ENCODE measurements around the gene EP400.

DNA sequence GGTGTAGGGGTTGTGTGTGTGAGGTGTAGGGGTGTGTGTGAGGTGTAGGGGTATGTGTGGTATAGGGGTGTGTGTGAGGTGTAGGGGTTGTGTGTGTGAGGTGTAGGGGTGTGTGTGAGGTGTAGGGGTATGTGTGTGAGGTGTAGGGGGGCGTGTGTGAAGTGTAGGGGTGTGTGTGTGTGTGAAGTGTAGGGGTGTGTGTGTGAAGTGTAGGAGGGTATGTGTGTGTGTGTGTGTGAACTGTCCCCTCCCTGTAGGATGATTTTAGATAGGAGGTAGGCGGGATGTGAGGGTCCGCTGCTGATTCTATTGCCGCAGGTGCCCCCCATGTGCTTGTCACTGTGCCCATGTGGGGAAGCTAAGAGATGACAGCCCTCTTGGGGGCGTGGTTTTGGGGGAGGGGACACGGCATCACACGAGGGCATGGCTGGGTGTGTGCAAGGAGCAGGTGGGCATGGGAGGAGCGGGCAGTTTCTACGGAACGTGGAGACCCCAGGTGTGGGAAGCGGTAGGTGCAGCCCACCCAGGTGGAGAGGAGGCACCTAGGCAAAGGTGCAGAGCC, 105.9 kb downstream of the EP400 start:
- TF ChIP-seq, protein P1, sequence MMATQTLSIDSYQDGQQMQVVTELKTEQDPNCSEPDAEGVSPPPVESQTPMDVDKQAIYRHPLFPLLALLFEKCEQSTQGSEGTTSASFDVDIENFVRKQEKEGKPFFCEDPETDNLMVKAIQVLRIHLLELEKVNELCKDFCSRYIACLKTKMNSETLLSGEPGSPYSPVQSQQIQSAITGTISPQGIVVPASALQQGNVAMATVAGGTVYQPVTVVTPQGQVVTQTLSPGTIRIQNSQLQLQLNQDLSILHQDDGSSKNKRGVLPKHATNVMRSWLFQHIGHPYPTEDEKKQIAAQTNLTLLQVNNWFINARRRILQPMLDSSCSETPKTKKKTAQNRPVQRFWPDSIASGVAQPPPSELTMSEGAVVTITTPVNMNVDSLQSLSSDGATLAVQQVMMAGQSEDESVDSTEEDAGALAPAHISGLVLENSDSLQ (IDR thresholded peaks at IDR 0.05) = no peak
- TF ChIP-seq SUZ12 (IDR thresholded peaks at IDR 0.05) = no peak
- TF ChIP-seq SP1 (IDR thresholded peaks at IDR 0.05) = no peak
- TF ChIP-seq FOXM1 (IDR thresholded peaks at IDR 0.05; ENCODE audit: borderline replicate concordance) = no peak
- no peak for TF ChIP-seq CTBP1 (IDR thresholded peaks at IDR 0.05; ENCODE audit: borderline replicate concordance)
